HAP-1 (cell line): ENCODE measurements around the gene ALKBH3.
A peak's percentile ranks its signal among the peaks of the same experiment; 100 is the strongest.

Experiments used
- DNase-seq, 2 experiments: peaks; one replicate each; pipeline ENCODE4 v3.0.0-alpha.2; 2016 to 2020; ENCODE audit warnings: low spot score in 2 of 2
- H3K27me3 ChIP-seq: fragments of 250-450 bp; sonication (Bioruptor Pico); 2 replicates; pipeline ENCODE4 v1.5.1; 2020; ENCODE audit warnings: low read depth, mild to moderate bottlenecking, moderate library complexity
- H3K36me3 ChIP-seq: fragments of 250-450 bp; sonication (Bioruptor Pico); replicated peaks from 2 replicates; pipeline ENCODE4 v1.5.1; 2020; ENCODE audit warnings: mild to moderate bottlenecking
- H3K4me1 ChIP-seq: fragments of 250-450 bp; sonication (Bioruptor Pico); 2 replicates; pipeline ENCODE4 v1.5.1; 2020; ENCODE audit warnings: mild to moderate bottlenecking
- H3K4me3 ChIP-seq: fragments of 250-450 bp; sonication (Bioruptor Pico); 2 replicates; pipeline ENCODE4 v1.5.1; 2020; ENCODE audit warnings: mild to moderate bottlenecking, moderate library complexity
- H3K9me3 ChIP-seq: fragments of 250-450 bp; sonication (Bioruptor Pico); 2 replicates; pipeline ENCODE4 v1.5.1; 2020; ENCODE audit warnings: mild to moderate bottlenecking, moderate library complexity
- in situ Hi-C: fragments of 300-500 bp; cut with MboI; formaldehyde crosslinking; loops from 3 replicates; pipeline ENCODE4 v1.14.3; 2020; ENCODE audit warnings: low sequenced_read_pairs, inconsistent platforms, mixed read lengths

The ALKBH3 gene

DNA sequence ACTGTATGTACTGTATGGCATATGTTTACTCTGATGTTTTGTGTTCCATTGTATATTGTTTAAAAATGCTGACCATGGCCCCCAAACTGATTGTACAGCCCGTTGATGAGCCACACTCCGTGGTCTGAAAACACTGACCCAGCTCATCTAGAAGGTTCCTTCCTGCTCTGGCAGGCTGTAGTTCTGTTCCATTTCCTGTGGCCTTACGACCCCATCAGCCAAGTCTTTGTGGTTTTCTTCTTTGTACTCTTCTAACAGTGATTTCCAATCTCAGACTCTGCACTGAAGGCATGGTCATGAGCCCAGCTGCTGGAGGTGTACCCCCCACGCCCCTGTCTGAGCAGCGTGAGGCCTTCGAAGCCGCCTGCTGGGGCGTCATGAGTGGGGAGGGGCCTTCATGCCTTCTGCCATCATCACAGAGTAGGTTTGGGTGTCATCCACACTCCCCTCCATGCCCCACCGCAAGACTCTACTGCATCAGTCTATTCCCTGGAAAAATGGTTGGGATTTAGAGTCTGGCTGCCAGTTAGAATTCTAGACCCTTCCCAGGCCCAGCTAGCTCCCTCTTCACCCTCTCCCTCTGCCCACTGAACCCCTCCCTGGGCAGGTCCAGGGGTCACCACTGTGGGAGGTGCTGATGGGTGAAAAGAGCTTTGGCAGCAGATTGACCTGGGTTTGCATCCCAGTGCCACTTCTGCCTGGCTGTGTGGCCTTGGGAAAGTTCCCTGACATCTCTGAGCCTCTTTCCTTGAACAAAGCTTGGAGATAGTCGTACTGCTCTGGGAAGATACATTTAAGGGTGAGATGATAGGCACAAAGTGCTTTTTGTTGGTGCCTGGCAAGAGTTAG is 50.5 kb downstream of the ALKBH3 start:
- in situ Hi-C loops, result no loop called here
- DNase-seq, result no peak

GRCh38 chr11:43931717-43932039 is 51.0 kb downstream of the ALKBH3 start:
- no peak for DNase-seq
- in situ Hi-C loops, result no loop called here
- H3K4me3 ChIP-seq, result no peak overlapping the region
- H3K4me1 ChIP-seq, result peaks cover 11% of the 10 kb centered on the region
- H3K27me3 ChIP-seq, result no peaks in the 10 kb centered on the region
- H3K36me3 ChIP-seq, result no peaks in the 10 kb centered on the region
- no peaks in the 10 kb centered on the region for H3K9me3 ChIP-seq

More for the DNA sequence above, 50.5 kb downstream of the ALKBH3 start:
- H3K4me3 ChIP-seq, result no peak overlapping the region
- no peaks in the 10 kb centered on the region for H3K27me3 ChIP-seq
- H3K4me1 ChIP-seq, result peaks cover 11% of the 10 kb centered on the region
- no peaks in the 10 kb centered on the region for H3K9me3 ChIP-seq
- H3K36me3 ChIP-seq, result no peaks in the 10 kb centered on the region

DNA sequence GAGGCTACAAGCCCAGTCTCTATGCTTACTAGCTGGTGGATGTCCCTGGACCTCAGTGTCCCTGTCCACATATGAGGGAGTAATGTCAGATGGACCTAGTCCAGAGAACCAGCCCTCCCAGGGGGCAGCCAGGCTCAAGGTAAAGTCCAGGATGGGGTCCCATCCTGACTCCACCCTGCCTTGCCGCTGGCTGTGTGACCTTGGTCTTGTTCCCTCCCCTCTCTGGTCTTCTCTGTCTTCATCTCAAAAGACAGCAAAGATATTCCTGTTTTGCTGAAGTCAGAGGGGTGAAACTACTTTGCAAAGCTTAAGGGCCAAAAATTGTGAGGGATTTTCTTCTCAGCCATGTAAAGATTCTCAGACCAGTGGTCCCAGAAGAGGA is 52.6 kb downstream of the ALKBH3 start:
- H3K36me3 ChIP-seq, result no peaks in the 10 kb centered on the region
- no peak overlapping the region for H3K4me3 ChIP-seq
- no peaks in the 10 kb centered on the region for H3K27me3 ChIP-seq
- H3K4me1 ChIP-seq, result no peaks in the 10 kb centered on the region
- in situ Hi-C loops, result no loop called here
- no peak for DNase-seq
- no peaks in the 10 kb centered on the region for H3K9me3 ChIP-seq

DNA sequence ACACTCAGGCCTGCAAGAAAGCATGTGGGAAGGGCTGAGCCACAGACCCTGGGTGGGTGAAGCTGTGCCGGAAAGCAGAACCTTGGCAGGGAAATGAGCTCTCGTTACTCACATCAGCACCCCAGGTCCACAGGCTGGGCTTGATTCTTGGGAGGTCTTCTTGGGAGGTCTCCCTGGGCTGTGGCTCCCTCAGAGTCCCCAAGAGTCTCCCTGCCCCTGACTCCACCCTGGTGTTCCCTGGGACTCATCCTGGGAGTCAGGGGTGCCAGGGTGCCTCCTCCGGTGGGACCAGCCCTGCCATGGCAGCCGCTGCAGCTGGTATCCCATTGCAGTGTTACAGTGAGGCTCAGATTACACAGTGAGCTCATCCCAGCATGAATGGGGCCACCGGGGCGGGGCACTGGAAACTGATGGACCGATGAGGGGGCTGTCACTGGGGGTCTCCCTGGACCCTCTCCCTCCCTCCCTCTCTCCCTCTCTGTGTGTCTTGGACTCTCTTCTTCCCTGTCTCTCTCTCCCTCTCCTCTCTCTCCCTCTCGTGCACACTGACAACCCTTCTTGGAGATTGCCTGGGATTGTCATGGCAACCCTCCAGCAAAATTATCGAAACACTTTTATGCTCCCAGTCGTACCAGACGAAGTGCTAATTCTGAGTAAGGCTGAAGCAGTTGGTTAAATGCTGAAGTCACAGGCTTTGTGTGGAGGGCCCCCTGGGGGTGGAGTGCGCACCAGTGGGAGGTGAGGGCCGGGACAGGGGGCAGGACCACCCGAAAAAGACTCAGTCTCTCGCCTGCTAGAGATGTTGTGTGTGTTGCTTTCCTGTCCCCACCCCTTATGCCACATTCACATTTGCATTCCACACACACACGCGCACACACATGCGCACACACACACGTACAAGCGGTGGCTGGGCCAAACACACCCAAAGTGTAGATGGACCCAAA is 53.2 kb downstream of the ALKBH3 start:
- in situ Hi-C loops, result no loop called here
- H3K4me3 ChIP-seq, result no peak overlapping the region
- no peaks in the 10 kb centered on the region for H3K4me1 ChIP-seq
- no peak for DNase-seq
- H3K9me3 ChIP-seq, result no peaks in the 10 kb centered on the region
- no peaks in the 10 kb centered on the region for H3K36me3 ChIP-seq
- H3K27me3 ChIP-seq, result no peaks in the 10 kb centered on the region

DNA sequence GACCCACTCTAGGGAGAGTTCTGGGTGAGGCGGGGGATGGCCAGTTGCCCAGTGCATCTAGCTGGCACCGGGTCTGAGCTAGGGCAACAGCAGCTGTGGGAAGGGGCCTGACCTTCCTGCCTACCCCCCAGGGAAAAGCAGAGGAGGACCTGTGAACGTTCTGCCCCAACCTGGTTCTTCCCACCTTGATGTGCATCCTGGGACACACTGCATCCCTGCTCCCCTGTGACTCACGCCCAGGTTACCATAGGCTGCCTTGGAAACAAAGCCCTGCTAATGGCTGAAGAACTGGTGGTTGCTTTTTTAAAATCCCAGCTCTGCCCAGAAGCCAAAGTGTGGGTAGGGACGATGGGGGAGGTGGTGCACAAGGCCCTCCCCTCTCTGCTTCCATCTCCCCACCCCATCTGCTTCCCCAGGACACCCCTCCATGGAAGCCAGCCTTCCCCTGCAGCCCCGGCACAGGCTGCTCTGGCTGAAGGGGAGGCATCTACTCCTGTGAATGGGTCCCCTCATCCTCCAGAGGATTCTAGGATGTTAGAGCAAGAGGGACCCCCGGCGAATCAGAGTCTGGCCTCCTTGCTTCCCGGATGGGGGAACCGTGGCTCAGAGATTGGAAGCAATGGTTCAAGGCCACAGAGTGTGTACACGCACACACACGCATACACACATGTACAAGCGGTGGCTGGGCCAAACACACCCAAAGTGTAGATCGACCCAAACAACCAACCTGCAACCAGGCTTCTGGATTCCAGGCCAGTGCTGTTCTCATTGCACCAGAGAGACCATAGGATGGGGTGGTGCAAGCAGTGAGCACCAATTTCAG is 54.2 kb downstream of the ALKBH3 start:
- DNase-seq, result no peak
- Histone ChIP-seq H3K27me3 (no peaks in the 10 kb centered on the region), H3K4me1 (no peaks in the 10 kb centered on the region), H3K36me3 (no peaks in the 10 kb centered on the region), H3K9me3 (no peaks in the 10 kb centered on the region), H3K4me3 (no peak overlapping the region)
- in situ Hi-C loops, result no loop called here

DNA sequence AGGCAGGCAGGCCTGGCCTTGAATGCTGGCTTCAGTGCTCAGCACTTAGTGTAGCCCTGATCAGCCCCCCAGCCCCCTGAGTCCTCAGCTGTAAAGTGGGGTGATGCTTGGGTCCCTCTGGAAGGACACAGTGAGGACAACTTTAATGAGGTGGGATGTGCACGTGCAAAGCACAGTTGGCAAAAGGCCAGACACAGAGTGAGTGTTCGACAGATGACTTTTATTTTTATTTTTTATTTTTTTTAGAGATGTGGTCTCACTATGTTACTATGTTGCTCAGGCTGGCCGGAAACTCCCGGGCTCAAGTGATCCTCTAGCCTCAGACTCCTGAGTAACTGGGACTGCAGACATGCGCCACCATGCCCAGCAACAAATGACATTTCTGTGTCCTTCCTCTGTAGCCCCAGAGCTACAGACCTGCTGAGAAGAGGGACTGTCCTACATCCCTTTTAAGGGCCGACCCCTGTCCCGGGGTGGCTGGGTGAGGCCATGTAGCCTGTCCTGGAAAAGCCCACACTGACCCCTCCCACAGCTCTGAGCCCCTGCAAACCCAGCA is 54.9 kb downstream of the ALKBH3 start:
- H3K4me1 ChIP-seq, result no peaks in the 10 kb centered on the region
- in situ Hi-C loops, result no loop called here
- H3K27me3 ChIP-seq, result no peaks in the 10 kb centered on the region
- no peaks in the 10 kb centered on the region for H3K36me3 ChIP-seq
- no peaks in the 10 kb centered on the region for H3K9me3 ChIP-seq
- H3K4me3 ChIP-seq, result no peak overlapping the region
- no peak for DNase-seq

DNA sequence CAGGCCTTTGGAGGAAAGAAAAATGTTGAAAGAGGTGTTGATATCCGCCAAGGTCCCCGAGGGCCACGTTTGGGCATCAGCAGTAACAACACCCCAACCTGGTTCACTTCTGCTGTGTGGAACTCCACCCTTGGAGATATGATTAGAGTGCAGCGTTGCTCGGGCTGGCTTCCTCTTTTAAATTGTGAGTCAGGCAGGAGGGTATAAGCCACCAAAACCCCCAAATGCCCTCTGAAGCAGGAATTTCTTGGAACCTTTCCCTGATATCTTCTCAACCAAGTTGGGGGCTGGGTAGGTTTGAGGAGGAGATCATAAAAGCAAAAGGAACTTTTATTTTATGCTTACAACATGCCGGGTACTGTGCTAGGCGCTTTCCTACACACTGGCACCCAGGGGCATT is 55.4 kb downstream of the ALKBH3 start:
- no peaks in the 10 kb centered on the region for H3K27me3 ChIP-seq
- DNase-seq, result no peak
- no peaks in the 10 kb centered on the region for H3K9me3 ChIP-seq
- H3K4me1 ChIP-seq, result no peaks in the 10 kb centered on the region
- H3K4me3 ChIP-seq, result no peak overlapping the region
- H3K36me3 ChIP-seq, result no peaks in the 10 kb centered on the region
- in situ Hi-C loops, result no loop called here

DNA sequence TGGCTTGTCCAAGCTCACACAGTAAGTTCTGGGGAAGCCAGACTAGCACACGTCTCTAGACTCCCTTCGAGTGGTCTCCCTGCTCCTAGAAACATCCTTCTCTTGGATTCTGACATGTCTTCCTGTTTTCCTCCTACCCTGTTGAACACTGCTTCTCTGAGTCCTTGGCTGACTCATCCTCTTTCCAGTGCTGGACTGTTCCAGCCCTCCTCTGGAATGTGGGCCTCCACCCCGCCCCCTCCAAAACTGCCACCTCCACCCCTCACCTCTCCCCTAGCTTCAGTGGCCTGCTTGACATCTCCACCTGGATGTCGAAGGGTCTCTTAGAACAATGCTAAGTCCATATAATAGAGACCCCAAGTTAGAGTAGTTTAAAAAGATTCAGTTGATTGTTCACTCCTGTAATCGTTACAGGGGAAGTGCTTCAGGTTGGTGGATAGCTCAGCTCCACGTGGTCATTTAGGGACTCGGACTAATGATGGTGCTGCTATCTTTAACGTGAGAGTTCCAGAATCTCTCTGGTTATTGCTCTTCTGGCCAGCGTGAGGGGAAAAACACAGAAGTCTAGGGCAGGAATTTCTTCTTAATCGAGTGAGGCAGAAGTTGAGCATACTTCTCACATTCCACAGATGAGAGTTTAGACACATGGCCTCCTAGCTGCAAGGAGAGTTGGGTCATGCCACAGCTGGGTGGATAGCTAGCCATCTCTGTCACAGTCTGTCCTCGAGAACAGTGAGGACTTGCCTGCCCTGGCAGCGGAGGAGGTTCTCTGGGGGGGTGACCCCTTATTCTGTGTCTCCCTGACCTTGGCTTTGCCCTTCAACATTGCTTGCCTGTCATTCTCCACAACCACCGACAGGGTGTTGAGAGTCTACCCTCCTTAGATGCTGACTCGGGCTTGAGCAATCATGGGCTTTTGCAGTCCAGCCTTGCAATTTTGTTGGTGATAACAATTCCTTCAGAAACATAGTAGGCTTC is 57.1 kb downstream of the ALKBH3 start:
- Histone ChIP-seq H3K9me3 (no peaks in the 10 kb centered on the region), H3K36me3 (no peaks in the 10 kb centered on the region), H3K4me1 (no peaks in the 10 kb centered on the region), H3K27me3 (peaks cover 10% of the 10 kb centered on the region), H3K4me3 (no peak overlapping the region)
- no peak for DNase-seq
- in situ Hi-C loops, result no loop called here

DNA sequence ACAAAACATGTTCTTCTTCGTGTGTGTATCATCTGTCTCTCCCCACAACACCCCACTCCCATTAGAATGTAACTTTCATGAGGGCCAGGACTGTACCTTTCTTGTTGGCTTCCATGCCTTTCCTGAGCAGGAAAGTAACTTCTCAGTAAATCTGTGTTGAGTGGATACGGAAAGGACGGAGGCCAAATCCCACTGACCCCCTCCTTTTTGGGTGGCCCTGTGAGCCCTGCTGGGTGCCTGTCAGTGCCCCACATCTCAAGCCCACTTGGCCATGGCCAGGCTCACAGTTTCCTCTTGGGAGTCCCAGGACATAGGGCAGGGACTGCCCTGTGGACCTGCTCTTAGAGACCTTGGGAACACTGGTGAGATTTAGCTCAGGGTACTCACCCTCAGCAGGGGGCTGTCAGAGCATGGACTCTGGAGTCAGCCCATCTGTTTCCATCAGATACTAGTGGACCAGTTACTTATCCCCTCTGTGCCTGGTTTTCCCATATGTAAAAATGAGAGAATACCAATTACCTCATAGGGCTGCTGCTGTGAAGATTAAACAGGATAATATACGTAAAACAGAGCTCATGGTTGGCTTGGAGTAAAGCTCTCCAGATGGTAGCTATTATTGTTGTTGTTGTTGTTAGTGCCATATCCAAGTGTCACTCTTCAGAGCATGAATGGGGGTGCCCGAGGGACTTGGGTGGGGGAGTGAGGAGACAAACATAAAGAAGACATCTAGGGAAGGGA is 60.8 kb downstream of the ALKBH3 start:
- Histone ChIP-seq H3K36me3 (no peaks in the 10 kb centered on the region), H3K9me3 (no peaks in the 10 kb centered on the region), H3K27me3 (peaks cover 34% of the 10 kb centered on the region), H3K4me3 (peak overlapping the region; percentile 38), H3K4me1 (no peaks in the 10 kb centered on the region)
- in situ Hi-C loops, result no loop called here
- DNase-seq, result no peak

GRCh38 chr11:43942662-43943371 is 62.2 kb downstream of the ALKBH3 start:
- Histone ChIP-seq H3K4me1 (no peaks in the 10 kb centered on the region), H3K4me3 (peak overlapping the region; percentile 38), H3K9me3 (no peaks in the 10 kb centered on the region), H3K27me3 (peaks cover 34% of the 10 kb centered on the region), H3K36me3 (no peaks in the 10 kb centered on the region)
- in situ Hi-C loops, result no loop called here
- DNase-seq, result peak in 1 of 2 experiments; percentile 32

DNA sequence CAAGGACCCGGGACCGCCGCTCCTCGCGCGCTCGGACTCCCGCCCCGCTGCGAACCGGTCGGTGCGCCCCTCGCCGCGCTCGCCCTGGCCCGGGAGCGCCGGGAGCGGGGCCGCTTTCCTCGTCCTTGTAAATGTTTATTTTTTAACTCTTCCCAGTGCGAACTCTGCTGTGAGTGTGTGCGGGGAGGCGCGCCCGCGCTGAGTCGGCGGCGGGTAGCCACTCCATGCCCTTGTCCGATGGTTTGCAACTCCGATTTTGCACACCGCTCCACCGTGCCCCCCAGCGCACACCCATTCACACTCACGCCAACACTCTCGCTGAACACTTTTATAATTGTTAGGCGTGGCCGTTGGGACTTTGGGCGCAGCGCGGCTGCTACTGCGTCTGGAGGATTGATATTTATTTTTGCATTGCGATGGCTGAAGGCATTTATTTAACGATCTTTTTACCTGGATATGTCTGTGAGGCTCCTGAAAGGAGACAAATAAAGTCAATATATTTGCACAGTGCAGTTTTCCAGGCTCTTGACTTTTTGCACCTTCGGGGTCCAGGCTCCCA is 62.8 kb downstream of the ALKBH3 start:
- no peaks in the 10 kb centered on the region for H3K4me1 ChIP-seq
- in situ Hi-C loops, result no loop called here
- DNase-seq, result no peak
- H3K9me3 ChIP-seq, result no peaks in the 10 kb centered on the region
- H3K27me3 ChIP-seq, result peaks cover 34% of the 10 kb centered on the region
- H3K4me3 ChIP-seq, result peak overlapping the region; percentile 35
- H3K36me3 ChIP-seq, result no peaks in the 10 kb centered on the region
